Esophagus muscularis mucosa (tissue), 3 donors: ENCODE results near the gene IL18R1.

Experiments used
- POLR2AphosphoS5 ChIP-seq, 2 donors: sonication (generic); formaldehyde crosslinking; IDR thresholded peaks; one replicate each; pipeline ENCODE4 v1.6.1; 2017; ENCODE audit warnings: antibody characterized with exemption in 2 of 2
- TF ChIP-seq, protein P1 (sequence below), 3 experiments: fragments of 200-600 bp in 2 of 3; fragments of 450-650 bp in 1 of 3; sonication (generic) in 2 of 3; IDR thresholded peaks; one replicate each; pipeline ENCODE4 v1.5.1; 2017 to 2019; ENCODE audit warnings: antibody characterized with exemption in 3 of 3, mild to moderate bottlenecking in 2 of 3, moderate library complexity in 1 of 3

DNA sequence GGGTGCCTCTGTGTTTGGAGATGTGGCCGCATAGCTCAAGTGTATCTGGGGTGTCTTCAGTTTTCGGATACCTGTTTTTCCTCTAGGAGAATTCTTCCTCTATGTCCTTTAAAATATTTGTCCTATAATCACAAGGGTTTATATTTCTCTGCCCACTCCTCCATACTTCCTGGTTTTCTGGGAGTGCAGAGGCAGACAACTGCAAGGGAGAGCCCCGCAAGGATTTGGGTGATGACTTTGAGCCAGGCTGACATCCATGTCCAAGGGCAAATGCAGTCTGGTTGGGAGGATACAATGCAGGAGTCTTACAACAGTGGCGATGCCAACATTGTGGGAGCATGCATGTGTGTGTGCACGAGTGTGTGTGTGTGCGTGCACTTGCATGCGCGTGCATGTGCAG lies 42.1 kb upstream of the IL18R1 start:
- TF ChIP-seq, protein P1, sequence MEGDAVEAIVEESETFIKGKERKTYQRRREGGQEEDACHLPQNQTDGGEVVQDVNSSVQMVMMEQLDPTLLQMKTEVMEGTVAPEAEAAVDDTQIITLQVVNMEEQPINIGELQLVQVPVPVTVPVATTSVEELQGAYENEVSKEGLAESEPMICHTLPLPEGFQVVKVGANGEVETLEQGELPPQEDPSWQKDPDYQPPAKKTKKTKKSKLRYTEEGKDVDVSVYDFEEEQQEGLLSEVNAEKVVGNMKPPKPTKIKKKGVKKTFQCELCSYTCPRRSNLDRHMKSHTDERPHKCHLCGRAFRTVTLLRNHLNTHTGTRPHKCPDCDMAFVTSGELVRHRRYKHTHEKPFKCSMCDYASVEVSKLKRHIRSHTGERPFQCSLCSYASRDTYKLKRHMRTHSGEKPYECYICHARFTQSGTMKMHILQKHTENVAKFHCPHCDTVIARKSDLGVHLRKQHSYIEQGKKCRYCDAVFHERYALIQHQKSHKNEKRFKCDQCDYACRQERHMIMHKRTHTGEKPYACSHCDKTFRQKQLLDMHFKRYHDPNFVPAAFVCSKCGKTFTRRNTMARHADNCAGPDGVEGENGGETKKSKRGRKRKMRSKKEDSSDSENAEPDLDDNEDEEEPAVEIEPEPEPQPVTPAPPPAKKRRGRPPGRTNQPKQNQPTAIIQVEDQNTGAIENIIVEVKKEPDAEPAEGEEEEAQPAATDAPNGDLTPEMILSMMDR (IDR thresholded peaks at IDR 0.05): no peak
- TF ChIP-seq POLR2AphosphoS5 (IDR thresholded peaks at IDR 0.05): no peak
